GM12878 (cell line): ENCODE measurements around the gene PRR11. TPM values are rescaled to one million over a fixed set of nuclear protein-coding genes. Genes with fewer than 3 reads are reported as not detected.

ENCODE experiments used
- ATAC-seq: fragments of 200-7000 bp; cut with Tn5 transposase; 3 replicates; pipeline ENCODE4 v1.9.1; 2020; ENCODE audit warnings: mild to moderate bottlenecking, moderate library complexity
- BruUV-seq: library from RNA; stranded (reverse); fragments of 400-500 nt; replicated peaks from 2 replicates; lab custom pipeline; 2021; lab: Mats Ljungman, UMichigan
- CTCF ChIA-PET: fragments of 300-600 bp; sonication (Branson Sonifier 250); formaldehyde crosslinking; extraction: SDS; loops from one replicate; lab custom pipeline; 2021; ENCODE audit warnings: inconsistent platforms; lab: Yijun Ruan, JAX
- POLR2A ChIA-PET: fragments of 350-600 bp; formaldehyde crosslinking; extraction: SDS; loops from one replicate; lab custom pipeline; 2021; ENCODE audit warnings: inconsistent platforms; lab: Charles Lee
- RAD21 ChIA-PET: fragments of 300-600 bp; sonication (Branson Sonifier 250); formaldehyde crosslinking; loops from one replicate; lab custom pipeline; 2023; ENCODE audit warnings: antibody characterized with exemption; ENCODE audit not compliant: unreplicated experiment; lab: Charles Lee
- SMC1A ChIA-PET: fragments of 300-600 bp; sonication (Branson Sonifier 250); formaldehyde crosslinking; loops from one replicate; lab custom pipeline; 2023; ENCODE audit not compliant: unreplicated experiment, uncharacterized antibody; lab: Charles Lee
- DNase-seq: peaks from one replicate; pipeline ENCODE4 v3.0.0-alpha.2; 2011; ENCODE audit warnings: low read depth, low spot score
- FAIRE-seq: peaks from 3 replicates; lab custom pipeline; 2011; peaks lifted over from hg19 to GRCh38; lab: Jason Lieb, UNC
- H2AFZ ChIP-seq: 2 replicates; pipeline ENCODE4 v1.6.0; 2011; ENCODE audit warnings: low read depth, low read length, control low read depth; ENCODE audit not compliant: control insufficient read depth
- H3K27ac ChIP-seq: 2 replicates; pipeline ENCODE4 v1.5.1; 2011; ENCODE audit warnings: control low read depth; ENCODE audit not compliant: control insufficient read depth, insufficient read depth
- H3K27me3 ChIP-seq, 2 experiments: replicated peaks in 1 of 2; 2 replicates each; pipeline versions ENCODE4 v1.6.0 to v1.6.1; 2011; ENCODE audit warnings: low read length in 1 of 2; ENCODE audit not compliant: control insufficient read depth in 2 of 2, insufficient read depth in 2 of 2
- H3K36me3 ChIP-seq, 2 experiments: 2 replicates each; pipeline ENCODE4 v1.5.1; 2011; ENCODE audit warnings: low read length in 1 of 2; ENCODE audit not compliant: control insufficient read depth in 2 of 2, insufficient read depth in 2 of 2
- H3K4me1 ChIP-seq: 2 replicates; pipeline ENCODE4 v1.6.1; 2011; ENCODE audit warnings: mild to moderate bottlenecking, low read length, moderate library complexity, mixed read lengths; ENCODE audit not compliant: control insufficient read depth, insufficient read depth
- H3K4me2 ChIP-seq: 2 replicates; pipeline ENCODE4 v1.6.0; 2011; ENCODE audit warnings: control low read depth; ENCODE audit not compliant: control insufficient read depth, insufficient read depth
- H3K4me3 ChIP-seq: fragments of 200-600 bp; sonication (generic); 2 replicates; pipeline ENCODE4 v1.5.1; 2016
- H3K79me2 ChIP-seq: 2 replicates; pipeline ENCODE4 v1.6.0; 2011; ENCODE audit warnings: low read length; ENCODE audit not compliant: control insufficient read depth, insufficient read depth
- H3K9ac ChIP-seq: 2 replicates; pipeline ENCODE4 v1.8.0; 2011; ENCODE audit warnings: low read length, control low read depth, mixed read lengths; ENCODE audit not compliant: control insufficient read depth, insufficient read depth
- H3K9me3 ChIP-seq: replicated peaks from 3 replicates; pipeline ENCODE4 v1.5.1; 2011; ENCODE audit warnings: mild to moderate bottlenecking, low read length; ENCODE audit not compliant: control insufficient read depth, insufficient read depth
- H4K20me1 ChIP-seq: 2 replicates; pipeline ENCODE4 v1.6.0; 2011; ENCODE audit not compliant: control insufficient read depth, insufficient read depth
- ATF7 ChIP-seq: fragments of 450-650 bp; IDR thresholded peaks from 2 replicates; pipeline ENCODE4 v1.6.1; 2016; ENCODE audit warnings: low read depth, mild to moderate bottlenecking
- BCL11A ChIP-seq: IDR thresholded peaks from 2 replicates; pipeline ENCODE4 v1.6.1; 2011; ENCODE audit warnings: low read depth, low read length
- BRCA1 ChIP-seq: IDR thresholded peaks from 2 replicates; pipeline ENCODE4 v1.6.1; 2011; ENCODE audit warnings: low read depth, low read length, improper control_type of control experiment
- CEBPZ ChIP-seq: fragments of 150-350 bp; IDR thresholded peaks from 2 replicates; pipeline ENCODE4 v1.6.1; 2016; ENCODE audit warnings: low read depth, low read length
- EZH2 ChIP-seq: IDR thresholded peaks from 2 replicates; pipeline ENCODE4 v1.6.1; 2012; ENCODE audit warnings: low read depth, mild to moderate bottlenecking, control low read depth, inconsistent platforms, low read length, borderline replicate concordance; ENCODE audit not compliant: control insufficient read depth
- FOS ChIP-seq: IDR thresholded peaks from 3 replicates; pipeline ENCODE4 v1.6.1; 2011; ENCODE audit warnings: borderline replicate concordance; ENCODE audit not compliant: insufficient read length; ENCODE audit errors: extremely low read depth
- FOXM1 ChIP-seq: IDR thresholded peaks from 2 replicates; pipeline ENCODE4 v1.6.1; 2012; ENCODE audit warnings: low read depth, mild to moderate bottlenecking, inconsistent platforms, low read length, moderate library complexity
- HDAC6 ChIP-seq: fragments of 200-600 bp; sonication (generic); IDR thresholded peaks from one replicate; pipeline ENCODE4 v1.8.0; 2017; ENCODE audit warnings: antibody characterized with exemption; ENCODE audit not compliant: unreplicated experiment
- NBN ChIP-seq: fragments of 450-650 bp; IDR thresholded peaks from 2 replicates; pipeline ENCODE4 v1.6.1; 2016
- SMARCA5 ChIP-seq: fragments of 450-650 bp; IDR thresholded peaks from 2 replicates; pipeline ENCODE4 v1.6.1; 2017; ENCODE audit warnings: mild to moderate bottlenecking
- ZBTB40 ChIP-seq: fragments of 450-650 bp; IDR thresholded peaks from 2 replicates; pipeline ENCODE4 v1.6.1; 2016; ENCODE audit warnings: mild to moderate bottlenecking, moderate library complexity, borderline replicate concordance
- ZNF207 ChIP-seq: fragments of 450-650 bp; IDR thresholded peaks from 2 replicates; pipeline ENCODE4 v1.6.1; 2014; ENCODE audit warnings: antibody characterized with exemption, mild to moderate bottlenecking, borderline replicate concordance
- WGBS: methylation state at CpG from one replicate; pipeline ENCODE4 v1.1.6; 2016; ENCODE audit warnings: low lambda C conversion rate; ENCODE audit not compliant: insufficient replicate concordance, insufficient coverage; ENCODE audit errors: missing lambda C conversion rate; 5-methylcytosine and 5-hydroxymethylcytosine counted together
- in situ Hi-C: fragments of 300-500 bp; cut with MboI; formaldehyde crosslinking; loops from 9 replicates; pipeline ENCODE4 v1.14.3; 2018; ENCODE audit warnings: mixed read lengths
- intact Hi-C: fragments of 100-400 bp; cut with micrococcal nuclease; formaldehyde crosslinking; loops from one replicate; pipeline ENCODE4 v1.14.2; 2022; ENCODE audit not compliant: unreplicated experiment
- polyA plus RNA-seq, 11 experiments: library from polyadenylated mRNA; depleted of rRNA in 4 of 11; unstranded in 6 of 11; stranded (reverse) in 5 of 11; fragments of >200 nt; fragmentation: Nextera tagmentation in 4 of 11; fragmentation: Illumina TruSeq in 1 of 11; extraction: Ambion mirVana in 4 of 11; extraction: Trizol in 1 of 11; gene quantifications; 1 replicate in 1 of 11; 2 replicates in 10 of 11; pipeline versions ENCODE4 v1.2.1 to v1.2.3, GENCODE V29; 2011 to 2016; ENCODE audit warnings: inconsistent platforms in 2 of 11, missing spikeins in 2 of 11, low read depth in 1 of 11
- total RNA-seq, 4 experiments: library from RNA; depleted of rRNA in 3 of 4; stranded (reverse); fragments of >200 nt in 3 of 4; fragmentation: Illumina TruSeq in 1 of 4; extraction: Trizol in 1 of 4; gene quantifications; 2 replicates each; pipeline versions ENCODE4 v1.2.1 to v1.2.3, GENCODE V29; 2013 to 2021

The PRR11 gene
- total and polyA plus RNA-seq, 10 of the 15 experiments (the other 5 are each of a cell fraction or from before 2014, with no cell fraction given), result 20.8 to 97.0 (median 48.3) TPM

- Histone ChIP-seq H4K20me1 (no peaks in the 10 kb centered on the region), H3K79me2 (peaks cover 93% of the 10 kb centered on the region), H3K9me3 (no peaks in the 10 kb centered on the region), H3K27me3 (no peaks in the 10 kb centered on the region), H3K36me3 (no peaks in the 10 kb centered on the region; a peak in 1 of 4 replicates), H3K9ac (no peak overlapping the region), H3K4me2 (peak overlapping the region; percentile 49), H2AFZ (no peak overlapping the region), H3K4me1 (peaks cover 3% of the 10 kb centered on the region; the same call in 1 of the 2 replicates), H3K27ac (peak overlapping the region; percentile 28; the same call in 1 of the 2 replicates), H3K4me3 (no peak overlapping the region)
- ChIA-PET RAD21 (interaction anchor here (0.8 to 1.9 kb wide), 2 partner anchors 7 to 13 kb away, joined by 3 to 4 read pairs; no protein-coding TSS in a partner anchor), POLR2A (interaction anchor here (0.6 to 1.6 kb wide), 5 partner anchors 14 to 58 kb away, joined by 3 to 5 read pairs (median 3); partner anchors contain the start of gene TRIM37), CTCF (interaction anchor here (3.1 kb wide), 1 partner anchor 16 kb away, joined by 15 read pairs; no protein-coding TSS in a partner anchor), SMC1A (interaction anchor here (0.6 to 2.2 kb wide), 8 partner anchors 13 to 144 kb away, joined by 3 to 7 read pairs (median 3); no protein-coding TSS in a partner anchor)
- intact Hi-C loops (no loop called here), in situ Hi-C loops (no loop called here)
- FAIRE-seq (no peak), ATAC-seq (peak; percentile 65), DNase-seq (no peak)
- 67% methylated on average over 5 of the region's 5 CpGs for WGBS
- no TSS peak for BruUV-seq
- TF ChIP-seq BCL11A (no peak), HDAC6 (no peak), CEBPZ (no peak), NBN (no peak), FOS (no peak), ATF7 (no peak), EZH2 (no peak), BRCA1 (no peak), SMARCA5 (no peak), FOXM1 (no peak), ZBTB40 (no peak), ZNF207 (no peak)
Observed at GRCh38 chr17:59149841-59150511, 5.6 kb upstream of the PRR11 start.
